ENCODE results near the gene KNCN.

KNCN gene

DNA sequence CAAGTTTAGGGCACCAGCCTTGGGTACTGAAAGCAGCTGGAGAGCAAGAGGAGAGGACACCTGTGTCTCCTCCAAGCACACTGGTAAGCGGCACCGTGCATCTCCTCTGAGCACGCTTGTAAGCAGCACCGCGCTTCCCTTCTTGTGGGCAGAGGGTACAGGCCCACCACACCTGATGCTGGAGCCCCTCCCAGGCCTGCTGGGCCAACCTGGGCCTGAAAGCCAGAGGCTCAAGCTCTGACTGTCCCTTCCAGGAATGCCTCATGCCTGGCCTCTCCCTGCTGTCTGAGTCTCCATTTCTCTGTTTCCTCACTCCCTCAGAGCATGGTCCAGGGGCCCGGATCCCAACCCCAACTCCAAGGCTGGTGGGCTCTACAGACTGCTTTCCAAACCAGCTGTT is 35.9 kb downstream of the KNCN start:
- Mint-ChIP-seq H3K4me3 (no peak overlapping the region), H3K27me3 (peaks cover 20% of the 10 kb centered on the region), H3K27ac (no peak overlapping the region)

DNA sequence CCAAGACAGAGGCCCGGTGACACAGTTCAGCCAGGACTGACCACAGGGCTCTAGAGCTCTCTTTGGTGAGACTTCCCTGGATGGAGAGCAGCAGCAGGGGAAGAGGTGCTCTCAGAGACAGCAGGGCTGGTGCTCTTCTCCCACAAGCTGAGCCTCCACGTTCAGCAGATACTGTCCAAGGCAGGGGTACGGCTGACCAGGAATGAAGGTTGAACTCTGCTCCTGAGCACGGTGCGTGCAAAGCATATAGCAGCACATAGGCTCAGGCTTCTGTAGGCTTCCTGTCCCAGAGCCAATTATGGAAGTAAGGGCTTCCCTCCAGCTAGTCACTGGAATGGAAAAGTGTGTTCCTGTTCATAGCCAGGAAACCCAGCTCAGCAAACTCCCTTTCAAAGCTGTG is 37.9 kb downstream of the KNCN start:
- no peaks in the 10 kb centered on the region for H3K36me3 Mint-ChIP-seq
- H3K4me3 Mint-ChIP-seq, result no peak overlapping the region
- H3K27ac Mint-ChIP-seq, result no peak overlapping the region
- H3K27me3 Mint-ChIP-seq, result peaks cover 20% of the 10 kb centered on the region
- H3K4me1 Mint-ChIP-seq (ENCODE audit: low read depth), result peaks cover 2% of the 10 kb centered on the region
- no peaks in the 10 kb centered on the region for H3K9me3 Mint-ChIP-seq (ENCODE audit: low read depth)

More for the DNA sequence above, 35.9 kb downstream of the KNCN start:
- Mint-ChIP-seq H3K36me3 (no peaks in the 10 kb centered on the region), H3K9me3 (ENCODE audit: low read depth) (no peaks in the 10 kb centered on the region), H3K4me1 (ENCODE audit: low read depth) (peaks cover 2% of the 10 kb centered on the region)

DNA sequence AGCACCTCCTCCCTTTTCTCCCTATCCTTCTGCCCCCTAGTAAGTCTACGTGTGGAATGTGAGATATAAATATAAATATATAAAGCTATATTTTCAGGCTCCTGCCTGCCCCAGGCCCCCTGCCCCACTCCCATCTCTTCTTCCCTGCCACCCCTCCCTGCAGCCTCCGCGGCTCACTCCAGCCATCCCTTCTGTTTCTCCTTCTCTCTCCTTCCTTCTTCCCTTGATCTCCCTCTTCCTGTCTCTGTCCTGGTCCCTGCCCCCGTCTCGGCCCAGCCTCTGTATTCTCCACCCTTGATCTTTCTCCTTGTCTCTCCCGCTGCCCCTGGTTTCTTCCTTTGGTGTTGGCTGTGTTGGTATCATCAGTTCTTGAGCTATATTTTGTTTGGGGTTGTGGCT is 38.7 kb downstream of the KNCN start:
- H3K9me3 Mint-ChIP-seq (ENCODE audit: low read depth), result no peaks in the 10 kb centered on the region
- H3K27ac Mint-ChIP-seq, result no peak overlapping the region
- no peaks in the 10 kb centered on the region for H3K36me3 Mint-ChIP-seq
- H3K27me3 Mint-ChIP-seq, result peaks cover 15% of the 10 kb centered on the region
- peaks cover 2% of the 10 kb centered on the region for H3K4me1 Mint-ChIP-seq (ENCODE audit: low read depth)
- H3K4me3 Mint-ChIP-seq, result no peak overlapping the region

DNA sequence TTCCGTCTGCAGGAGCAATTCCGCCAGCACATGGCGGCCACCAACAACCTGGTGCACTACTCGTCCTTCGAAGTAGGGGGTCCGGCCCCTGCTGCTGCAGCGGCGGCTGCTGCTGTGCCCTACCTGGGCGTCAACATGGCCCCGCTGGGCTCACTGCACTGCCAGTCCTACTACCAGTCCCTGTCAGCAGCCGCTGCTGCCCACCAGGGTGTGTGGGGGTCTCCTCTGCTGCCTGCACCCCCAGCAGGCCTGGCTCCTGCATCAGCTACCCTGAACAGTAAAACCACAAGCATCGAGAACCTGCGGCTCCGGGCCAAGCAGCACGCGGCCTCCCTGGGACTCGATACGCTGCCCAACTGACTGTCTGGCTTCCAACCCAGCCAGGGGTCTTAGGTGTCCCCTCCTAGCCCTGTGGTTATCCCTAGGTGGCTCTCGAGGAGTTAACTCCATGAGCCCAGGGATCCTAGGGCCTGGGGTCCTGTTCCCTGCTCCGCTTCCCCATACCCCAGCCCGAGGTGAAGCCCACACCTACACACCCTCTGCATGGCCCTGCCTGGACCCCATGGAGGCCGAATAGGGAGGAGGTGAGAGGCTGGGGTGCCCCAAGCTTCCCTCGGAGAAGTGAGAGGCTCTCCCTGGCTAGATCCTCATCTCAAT is 39.2 kb downstream of the KNCN start:
- Mint-ChIP-seq H3K27me3 (peaks cover 14% of the 10 kb centered on the region), H3K4me1 (ENCODE audit: low read depth) (peaks cover 2% of the 10 kb centered on the region), H3K9me3 (ENCODE audit: low read depth) (no peaks in the 10 kb centered on the region)

DNA sequence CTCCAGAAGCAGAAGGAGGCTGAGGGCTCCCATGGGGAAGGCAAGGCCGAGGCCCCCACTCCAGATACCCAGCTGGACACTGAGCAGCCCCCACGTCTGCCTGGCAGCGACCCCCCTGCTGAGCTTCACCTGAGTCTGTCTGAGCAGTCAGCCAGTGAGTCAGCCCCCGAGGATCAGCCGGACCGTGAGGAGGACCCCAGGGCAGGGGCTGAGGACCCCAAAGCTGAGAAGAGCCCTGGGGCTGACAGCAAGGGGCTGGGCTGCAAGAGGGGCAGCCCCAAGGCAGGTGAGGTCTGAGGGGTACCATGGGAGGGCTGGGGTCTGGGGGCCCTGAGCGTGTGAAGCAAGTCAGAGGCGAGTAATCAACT is 40.5 kb downstream of the KNCN start:
- H3K27me3 Mint-ChIP-seq, result peaks cover 9% of the 10 kb centered on the region
- no peaks in the 10 kb centered on the region for H3K36me3 Mint-ChIP-seq
- no peak overlapping the region for H3K4me3 Mint-ChIP-seq
- no peak overlapping the region for H3K27ac Mint-ChIP-seq
- no peaks in the 10 kb centered on the region for H3K4me1 Mint-ChIP-seq (ENCODE audit: low read depth)
- H3K9me3 Mint-ChIP-seq (ENCODE audit: low read depth), result no peaks in the 10 kb centered on the region

More for the DNA sequence above, 39.2 kb downstream of the KNCN start:
- H3K27ac Mint-ChIP-seq, result no peak overlapping the region
- H3K4me3 Mint-ChIP-seq, result no peak overlapping the region
- H3K36me3 Mint-ChIP-seq, result no peaks in the 10 kb centered on the region

DNA sequence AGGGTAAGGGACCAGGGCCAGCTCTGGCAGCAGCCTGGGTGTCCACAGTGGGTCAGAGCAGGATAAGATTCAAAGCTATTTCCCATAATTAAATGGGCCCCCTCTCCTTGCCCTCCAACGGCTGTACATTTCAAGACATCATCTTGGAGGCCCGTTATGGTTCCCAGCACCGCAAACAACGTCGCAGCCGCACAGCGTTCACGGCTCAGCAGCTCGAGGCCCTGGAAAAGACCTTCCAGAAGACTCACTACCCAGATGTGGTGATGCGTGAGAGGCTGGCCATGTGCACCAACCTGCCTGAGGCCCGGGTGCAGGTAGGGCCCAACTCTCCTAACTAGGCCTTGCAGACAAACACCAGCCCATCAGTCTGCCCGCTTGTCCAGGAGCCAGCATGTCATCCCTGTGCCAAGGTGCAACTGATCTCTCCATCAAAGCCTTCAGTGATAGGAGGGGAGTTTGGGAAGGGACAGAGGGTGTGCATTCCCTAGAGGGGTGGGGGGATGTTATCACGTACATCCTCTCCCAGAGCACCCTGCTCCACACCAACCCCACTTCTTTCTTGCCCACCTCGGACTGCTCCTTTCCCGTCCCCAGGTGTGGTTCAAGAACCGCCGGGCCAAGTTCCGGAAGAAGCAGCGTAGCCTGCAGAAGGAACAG is 41.0 kb downstream of the KNCN start:
- Mint-ChIP-seq H3K4me3 (no peak overlapping the region), H3K27me3 (peaks cover 8% of the 10 kb centered on the region), H3K4me1 (ENCODE audit: low read depth) (no peaks in the 10 kb centered on the region), H3K9me3 (ENCODE audit: low read depth) (no peaks in the 10 kb centered on the region), H3K36me3 (no peaks in the 10 kb centered on the region), H3K27ac (no peak overlapping the region)

DNA sequence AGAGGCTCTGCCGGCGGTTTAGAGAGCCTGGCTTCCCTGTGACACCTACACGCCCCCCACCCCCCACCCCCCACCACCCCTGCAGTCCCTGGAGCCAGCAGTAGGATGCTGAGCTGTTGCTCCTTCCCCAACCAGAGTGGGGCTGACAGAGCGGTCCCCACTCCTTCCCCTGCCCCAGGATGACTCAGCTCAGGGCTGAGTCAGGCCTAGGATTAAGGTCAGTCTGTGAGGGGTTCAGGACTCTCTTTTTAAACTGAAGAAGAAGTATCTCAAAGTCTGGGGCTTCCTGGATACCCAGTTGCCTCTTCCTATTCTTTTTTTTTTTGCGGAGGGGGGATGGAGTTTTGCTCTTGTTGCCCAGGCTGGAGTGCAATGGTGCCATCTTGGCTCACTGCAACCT is 42.7 kb downstream of the KNCN start:
- Mint-ChIP-seq H3K4me3 (no peak overlapping the region), H3K36me3 (no peaks in the 10 kb centered on the region), H3K9me3 (ENCODE audit: low read depth) (no peaks in the 10 kb centered on the region), H3K27ac (no peak overlapping the region), H3K27me3 (peaks cover 8% of the 10 kb centered on the region), H3K4me1 (ENCODE audit: low read depth) (no peaks in the 10 kb centered on the region)

DNA sequence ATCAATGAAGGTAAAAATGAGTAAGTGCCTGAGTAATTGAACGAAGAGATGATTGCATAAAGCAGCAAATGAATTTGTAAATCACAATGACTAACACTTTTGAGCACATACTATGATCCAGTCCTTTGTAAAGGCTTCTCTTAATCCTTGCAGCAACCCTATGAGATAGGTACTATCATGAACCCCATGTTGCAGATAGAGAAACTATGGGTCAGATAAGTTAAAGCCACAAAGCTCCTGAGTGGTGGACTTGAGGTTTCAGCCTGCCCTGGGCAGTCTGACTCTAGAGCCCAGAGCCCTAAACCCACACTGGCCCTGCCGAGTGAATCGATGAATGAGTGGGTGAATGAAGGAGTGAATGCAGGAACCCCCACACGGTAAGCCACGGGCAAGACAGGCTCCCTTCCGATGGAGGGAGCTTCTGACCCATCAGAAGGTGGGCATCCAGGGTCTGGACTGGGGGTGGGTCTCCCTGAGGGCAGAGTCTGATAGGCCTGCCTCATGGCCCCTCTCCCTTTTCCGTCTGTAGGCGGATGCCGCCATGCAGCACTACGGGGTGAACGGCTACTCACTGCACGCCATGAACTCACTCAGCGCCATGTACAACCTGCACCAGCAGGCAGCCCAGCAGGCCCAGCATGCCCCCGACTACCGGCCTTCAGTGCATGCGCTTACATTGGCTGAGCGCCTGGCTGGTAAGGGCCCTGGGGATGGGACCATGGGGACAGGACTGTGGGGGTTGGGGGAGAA is 44.8 kb downstream of the KNCN start:
- no peak overlapping the region for H3K4me3 Mint-ChIP-seq
- H3K9me3 Mint-ChIP-seq (ENCODE audit: low read depth), result no peaks in the 10 kb centered on the region
- H3K4me1 Mint-ChIP-seq (ENCODE audit: low read depth), result no peaks in the 10 kb centered on the region
- H3K27ac Mint-ChIP-seq, result no peak overlapping the region
- peaks cover 2% of the 10 kb centered on the region for H3K36me3 Mint-ChIP-seq
- H3K27me3 Mint-ChIP-seq, result peaks cover 9% of the 10 kb centered on the region

DNA sequence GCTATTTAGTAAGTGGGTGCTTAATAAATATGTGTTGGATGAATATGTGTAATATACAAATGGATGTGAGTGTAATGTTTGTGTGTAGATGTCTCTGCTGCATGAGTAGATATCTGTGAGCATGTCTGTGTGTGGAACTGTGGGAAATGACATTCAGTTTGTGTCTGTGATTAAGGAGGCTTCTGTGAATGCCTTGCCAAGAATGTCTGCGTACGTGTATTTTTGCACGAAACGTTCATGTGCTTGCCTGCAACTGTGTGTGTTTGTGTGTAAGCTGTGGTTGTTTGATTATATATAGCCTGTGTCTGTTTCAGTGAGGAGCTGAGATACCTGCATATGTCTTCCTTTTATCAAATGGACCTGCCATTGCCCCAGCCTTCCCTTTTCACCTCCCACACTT is 48.0 kb downstream of the KNCN start:
- no peak overlapping the region for H3K27ac Mint-ChIP-seq
- no peak overlapping the region for H3K4me3 Mint-ChIP-seq
- no peaks in the 10 kb centered on the region for H3K9me3 Mint-ChIP-seq (ENCODE audit: low read depth)
- peaks cover 15% of the 10 kb centered on the region for H3K27me3 Mint-ChIP-seq
- H3K4me1 Mint-ChIP-seq (ENCODE audit: low read depth), result no peaks in the 10 kb centered on the region
- peaks cover 2% of the 10 kb centered on the region for H3K36me3 Mint-ChIP-seq

DNA sequence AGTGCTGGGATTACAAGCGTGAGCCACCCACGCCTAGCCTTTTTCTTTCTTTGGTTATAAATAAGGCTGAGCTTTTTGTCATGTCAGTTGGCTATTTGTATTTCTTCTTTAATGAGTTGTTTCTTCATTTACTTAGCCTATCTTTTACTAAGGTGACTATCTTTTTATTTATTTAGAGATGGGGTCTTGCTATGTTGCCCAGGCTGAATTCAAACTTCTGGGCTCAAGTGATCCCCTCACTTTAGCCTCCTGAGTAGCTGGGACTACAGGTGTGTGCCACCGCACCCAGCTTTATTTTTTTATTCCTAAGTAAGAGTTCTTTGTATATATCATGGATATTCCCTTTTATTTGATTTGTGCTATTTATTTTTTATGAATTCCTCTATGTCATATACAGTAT is 49.9 kb downstream of the KNCN start:
- Mint-ChIP-seq H3K9me3 (ENCODE audit: low read depth) (no peaks in the 10 kb centered on the region), H3K4me1 (ENCODE audit: low read depth) (no peaks in the 10 kb centered on the region), H3K27me3 (peaks cover 15% of the 10 kb centered on the region), H3K4me3 (no peak overlapping the region), H3K27ac (no peak overlapping the region), H3K36me3 (peaks cover 2% of the 10 kb centered on the region)

DNA sequence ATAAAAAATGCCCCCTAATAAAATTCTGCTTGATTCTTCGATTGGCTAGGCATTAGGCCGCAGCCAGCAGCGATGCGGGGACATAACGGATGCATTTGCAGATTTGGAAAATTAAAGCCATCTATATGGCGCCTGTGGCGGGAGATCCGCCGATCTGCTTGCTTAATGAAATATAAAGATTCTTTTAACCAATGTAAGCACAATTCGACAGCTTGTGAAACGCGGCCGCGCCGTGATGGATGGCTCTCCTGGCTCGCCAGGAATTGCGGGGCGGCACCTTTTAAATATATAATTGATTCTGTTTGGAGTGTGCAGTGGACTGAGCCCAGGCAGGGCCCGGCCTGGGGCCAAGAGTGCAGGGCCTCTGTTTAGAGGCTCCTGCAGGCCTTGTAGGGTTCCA is 53.8 kb downstream of the KNCN start:
- no peak overlapping the region for H3K4me3 Mint-ChIP-seq
- H3K27ac Mint-ChIP-seq, result no peak overlapping the region
- peaks cover 2% of the 10 kb centered on the region for H3K36me3 Mint-ChIP-seq
- H3K9me3 Mint-ChIP-seq (ENCODE audit: low read depth), result no peaks in the 10 kb centered on the region
- H3K27me3 Mint-ChIP-seq, result peaks cover 24% of the 10 kb centered on the region
- H3K4me1 Mint-ChIP-seq (ENCODE audit: low read depth), result no peaks in the 10 kb centered on the region

DNA sequence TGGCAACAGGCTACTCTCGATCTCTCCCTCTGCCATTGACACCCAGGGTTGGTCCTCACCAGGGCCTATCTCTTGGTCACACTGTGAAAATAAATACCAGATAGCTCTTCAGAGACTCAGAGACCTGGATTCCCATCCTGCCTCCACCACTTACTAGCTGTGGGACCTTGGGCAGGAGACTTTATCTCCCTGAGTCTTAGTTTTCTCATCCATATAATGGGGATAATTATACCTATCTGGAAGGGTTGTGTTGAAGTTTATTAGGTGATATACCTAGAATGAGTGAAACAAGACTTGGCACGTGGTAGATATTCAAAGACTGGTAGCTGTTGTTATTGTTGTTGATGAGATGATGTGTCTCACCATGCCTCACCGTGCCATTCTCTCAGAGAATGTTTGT is 54.4 kb downstream of the KNCN start:
- Mint-ChIP-seq H3K4me3 (no peak overlapping the region), H3K9me3 (ENCODE audit: low read depth) (no peaks in the 10 kb centered on the region), H3K36me3 (no peaks in the 10 kb centered on the region)

DNA sequence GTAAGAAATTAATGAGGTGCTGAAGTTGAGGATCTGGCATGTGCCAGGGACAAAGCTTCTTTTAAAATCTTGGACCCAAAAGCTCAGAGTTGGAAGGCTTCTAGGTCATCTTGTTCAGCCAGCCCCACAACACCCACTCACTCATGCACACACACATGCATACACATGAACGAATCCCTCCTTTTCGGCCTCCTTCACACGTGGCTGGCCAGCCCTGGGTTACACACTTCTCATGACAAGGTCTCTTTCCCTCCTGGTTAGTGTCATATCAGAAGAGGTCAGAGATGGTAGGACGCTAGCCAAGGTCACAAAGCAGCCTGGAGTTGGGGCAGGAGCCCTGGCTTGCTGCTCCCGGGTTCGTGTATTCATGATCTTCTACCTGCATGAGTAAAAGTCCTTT is 54.9 kb downstream of the KNCN start:
- Mint-ChIP-seq H3K27me3 (peaks cover 32% of the 10 kb centered on the region), H3K36me3 (no peaks in the 10 kb centered on the region), H3K9me3 (ENCODE audit: low read depth) (no peaks in the 10 kb centered on the region), H3K4me3 (no peak overlapping the region), H3K4me1 (ENCODE audit: low read depth) (peaks cover 3% of the 10 kb centered on the region), H3K27ac (no peak overlapping the region)

More for the DNA sequence above, 54.4 kb downstream of the KNCN start:
- no peaks in the 10 kb centered on the region for H3K4me1 Mint-ChIP-seq (ENCODE audit: low read depth)
- peaks cover 28% of the 10 kb centered on the region for H3K27me3 Mint-ChIP-seq
- H3K27ac Mint-ChIP-seq, result no peak overlapping the region

DNA sequence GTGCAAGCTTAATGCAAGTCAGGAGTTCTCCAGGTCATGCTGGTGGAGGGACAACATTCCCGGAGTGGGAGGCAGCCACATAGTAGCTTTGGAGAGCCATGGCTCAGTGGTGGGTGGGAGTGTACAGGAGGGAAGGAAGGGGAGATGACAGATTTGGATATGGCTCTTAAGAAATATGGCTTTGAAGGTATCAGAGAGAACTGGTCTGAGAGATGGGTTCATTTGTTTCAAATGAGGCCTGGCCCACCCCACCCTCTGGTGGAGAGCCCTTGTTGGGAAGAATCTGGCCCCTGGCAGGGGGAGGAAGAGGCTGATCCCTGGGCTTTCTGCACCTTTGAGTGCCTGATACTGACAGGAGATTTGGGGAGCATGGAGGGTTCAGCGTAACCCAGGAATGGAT is 55.7 kb downstream of the KNCN start:
- no peaks in the 10 kb centered on the region for H3K36me3 Mint-ChIP-seq
- no peak overlapping the region for H3K4me3 Mint-ChIP-seq
- H3K27ac Mint-ChIP-seq, result no peak overlapping the region
- peaks cover 32% of the 10 kb centered on the region for H3K27me3 Mint-ChIP-seq
- no peaks in the 10 kb centered on the region for H3K9me3 Mint-ChIP-seq (ENCODE audit: low read depth)
- peaks cover 3% of the 10 kb centered on the region for H3K4me1 Mint-ChIP-seq (ENCODE audit: low read depth)
